Stimulated activated CD4-positive, alpha-beta T cell treated with anti-CD3 and anti-CD28 coated beads, Interleukin-12 subunit alpha, Interleukin-12 subunit beta, amount 100 ng/mL, for 24 hours (primary cell): ENCODE data around the gene FXYD1.
"Not testable (repeated sequence)": the region's sequence is repeated elsewhere in the genome, so short reads cannot be mapped to it uniquely, and the experiment has no call there.

Experiments
- DNase-seq, 2 experiments: peaks; one replicate each; pipeline ENCODE4 v3.0.0-alpha.2; 2020; ENCODE audit warnings: low read depth in 2 of 2

Gene FXYD1

DNA sequence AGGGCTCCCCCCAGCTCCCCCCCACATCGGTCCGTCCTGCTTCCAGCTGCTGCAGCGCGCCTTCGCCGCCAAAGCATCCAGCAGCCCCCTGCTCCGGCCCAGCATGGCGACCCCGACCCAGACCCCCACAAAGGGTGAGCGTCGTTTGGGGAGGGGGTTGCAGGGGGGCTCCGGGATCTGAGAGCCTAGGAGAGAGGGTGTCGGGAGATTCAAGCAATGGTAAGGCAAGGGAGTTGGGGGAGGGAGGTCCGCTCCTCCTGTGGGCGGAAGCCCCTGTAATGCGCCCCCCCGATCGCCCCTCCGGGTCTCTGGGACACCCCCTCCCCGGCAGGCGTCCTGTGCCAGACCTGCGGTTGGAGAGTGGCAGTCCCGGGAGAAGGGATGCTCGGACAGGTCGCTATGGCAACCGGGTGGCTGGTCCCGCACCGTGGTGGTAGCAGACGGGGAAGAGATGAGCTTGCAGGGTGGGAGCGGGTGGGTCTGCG is 4.6 kb downstream of the FXYD1 start, which contains the start of gene FXYD7:
Gene FXYD7, plus strand, starts transcription at position 25 of the 485 bp plus-strand sequence. Its CDS starts 79 bp downstream, at position 104.
- no peak for DNase-seq

DNA sequence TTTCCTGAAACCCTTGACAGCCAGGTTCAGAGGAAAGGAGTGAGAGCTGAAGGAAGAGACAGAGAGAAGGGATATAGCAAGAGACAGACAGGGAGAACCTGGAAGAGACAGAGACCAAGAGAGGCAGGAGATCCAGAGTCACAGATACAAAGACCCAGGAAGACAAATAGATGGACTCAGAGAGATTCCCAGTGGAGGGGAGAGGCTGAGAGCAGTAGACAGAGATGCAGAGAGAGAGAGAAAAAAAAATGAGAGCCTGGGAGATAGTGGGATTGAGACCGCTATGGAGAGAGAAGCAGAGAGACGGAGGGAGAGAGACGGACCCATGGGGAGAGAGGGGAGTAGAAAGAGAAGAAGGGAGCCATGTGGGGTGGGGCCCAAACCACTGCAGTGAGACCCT is 5.2 kb downstream of the FXYD1 start:
- DNase-seq: no peak

DNA sequence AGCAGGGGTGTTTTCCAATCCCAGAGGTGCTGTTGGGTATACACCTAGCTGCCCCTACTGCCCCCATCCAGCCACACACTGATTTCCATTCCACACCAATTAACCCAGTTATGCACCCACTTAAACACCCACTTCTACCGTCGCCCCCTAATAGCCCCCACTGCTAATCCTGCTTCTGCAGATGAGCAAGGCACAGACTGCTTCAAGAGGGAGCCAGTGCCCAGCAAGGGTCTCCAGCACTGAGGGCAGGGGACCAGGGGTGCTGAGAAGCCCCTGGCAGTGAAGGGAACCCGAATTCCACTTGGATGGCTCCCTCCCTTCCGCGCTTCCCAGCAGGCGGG is 5.6 kb downstream of the FXYD1 start:
- no peak for DNase-seq

DNA sequence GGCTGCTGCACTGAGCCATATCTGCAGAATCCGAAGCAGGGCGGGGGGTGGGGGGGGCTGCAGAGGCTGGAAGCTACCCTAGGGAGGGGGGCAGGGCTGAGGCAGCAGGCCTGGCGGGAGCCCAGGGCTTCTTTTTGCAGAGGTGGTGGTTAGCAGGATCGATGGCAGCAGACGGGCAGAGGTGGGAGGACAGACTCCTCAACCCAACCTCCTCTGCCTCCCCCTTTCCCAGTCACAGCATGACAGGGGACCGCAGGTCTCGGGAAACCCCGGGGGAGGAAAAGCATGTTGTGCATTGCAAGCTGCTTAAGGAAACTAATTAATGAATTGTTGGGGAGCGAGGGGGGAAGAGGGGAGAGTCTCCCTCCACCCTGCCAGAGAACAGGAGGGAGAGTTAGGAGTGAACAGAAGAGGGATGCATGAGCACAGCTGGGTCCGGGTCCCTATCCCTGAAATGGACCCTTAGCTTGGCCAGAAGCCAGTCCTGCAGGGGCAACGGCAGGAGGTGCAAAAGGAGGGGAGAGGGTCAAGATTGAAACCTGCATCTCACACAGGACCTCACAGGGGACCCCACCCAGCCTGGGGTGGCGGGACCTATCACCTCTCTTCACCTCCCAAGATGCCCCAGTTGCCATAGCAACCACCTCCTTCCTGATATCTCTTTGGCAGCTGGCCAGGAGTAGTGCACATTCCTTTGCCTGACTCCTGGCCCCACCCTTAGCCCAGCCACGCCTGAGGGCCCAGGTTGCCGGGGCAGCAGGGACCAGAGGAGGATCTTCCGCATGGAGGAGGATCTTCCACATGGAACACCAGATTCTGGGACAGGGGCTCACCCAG is 6.2 kb downstream of the FXYD1 start:
- DNase-seq: no peak

DNA sequence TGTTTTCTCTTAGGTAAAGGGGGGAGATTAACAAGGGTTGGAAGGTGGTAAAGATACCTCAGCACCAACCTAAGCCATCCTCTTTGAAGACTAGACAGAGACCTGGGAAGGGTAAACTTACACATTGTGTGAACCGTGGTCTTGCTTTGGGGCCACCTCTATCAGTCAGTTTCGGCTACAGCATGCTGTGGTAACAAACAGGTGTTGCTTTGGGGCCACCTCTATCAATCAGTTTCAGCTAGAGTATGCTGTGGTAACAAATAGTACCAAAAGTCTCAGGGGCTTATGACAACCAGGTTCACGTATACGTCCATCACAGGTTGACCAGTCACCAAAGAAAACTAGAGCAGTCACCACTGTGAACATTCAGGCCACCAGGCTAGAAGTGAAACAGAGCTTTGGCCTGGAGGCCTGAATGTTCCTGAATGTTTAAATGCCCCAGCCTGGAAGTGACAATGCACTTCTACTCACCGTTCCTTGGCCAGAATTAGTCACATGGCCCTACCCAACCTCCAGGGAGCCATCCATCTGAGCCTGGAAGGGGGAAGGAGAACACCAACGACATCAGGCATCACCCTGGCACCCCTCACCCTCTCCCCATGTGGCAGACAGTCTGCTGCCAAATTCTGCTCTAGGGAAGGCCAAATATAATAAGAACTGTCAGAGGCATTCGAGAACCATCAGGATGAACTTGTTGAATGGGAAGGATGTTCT is 8.3 kb downstream of the FXYD1 start:
- no peak for DNase-seq

DNA sequence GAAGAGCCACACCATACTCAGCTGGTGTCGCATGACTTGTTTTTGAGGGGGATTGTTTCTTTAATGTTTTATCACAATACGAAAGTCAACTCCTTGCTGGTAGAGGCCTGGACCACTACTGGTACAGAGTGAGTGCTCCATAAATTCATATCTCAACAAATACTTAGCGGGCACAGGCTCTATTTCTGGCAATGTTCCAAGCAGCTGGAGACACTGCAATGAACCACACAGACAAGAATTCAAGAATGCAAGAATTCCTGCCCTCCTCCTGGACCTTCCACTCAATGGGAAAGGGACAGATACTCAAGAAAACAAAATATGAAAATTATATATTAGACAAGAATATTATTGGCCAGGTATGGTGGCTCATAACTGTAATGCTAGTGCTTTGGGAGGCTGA is 10.8 kb downstream of the FXYD1 start:
- DNase-seq: no peak

DNA sequence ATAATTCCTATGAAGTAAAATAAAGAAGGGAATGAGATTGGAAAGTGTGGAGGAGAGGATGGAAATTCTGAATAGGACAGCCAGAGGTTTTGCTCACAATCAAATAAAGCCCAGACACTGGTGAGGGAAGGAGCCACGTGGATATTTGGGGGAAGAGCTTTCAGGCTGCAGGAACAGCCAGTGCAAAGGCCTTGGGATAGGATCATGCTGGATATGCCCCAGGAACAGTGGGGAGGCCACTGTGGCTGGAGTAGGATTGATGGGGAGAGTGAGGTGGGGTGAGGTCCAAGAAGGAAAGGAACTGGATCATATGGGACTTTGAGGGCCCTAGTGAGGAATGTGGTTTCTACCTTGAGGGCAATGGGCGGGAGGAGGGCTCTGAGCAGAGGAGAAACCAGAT is 11.8 kb downstream of the FXYD1 start:
- no peak for DNase-seq

DNA sequence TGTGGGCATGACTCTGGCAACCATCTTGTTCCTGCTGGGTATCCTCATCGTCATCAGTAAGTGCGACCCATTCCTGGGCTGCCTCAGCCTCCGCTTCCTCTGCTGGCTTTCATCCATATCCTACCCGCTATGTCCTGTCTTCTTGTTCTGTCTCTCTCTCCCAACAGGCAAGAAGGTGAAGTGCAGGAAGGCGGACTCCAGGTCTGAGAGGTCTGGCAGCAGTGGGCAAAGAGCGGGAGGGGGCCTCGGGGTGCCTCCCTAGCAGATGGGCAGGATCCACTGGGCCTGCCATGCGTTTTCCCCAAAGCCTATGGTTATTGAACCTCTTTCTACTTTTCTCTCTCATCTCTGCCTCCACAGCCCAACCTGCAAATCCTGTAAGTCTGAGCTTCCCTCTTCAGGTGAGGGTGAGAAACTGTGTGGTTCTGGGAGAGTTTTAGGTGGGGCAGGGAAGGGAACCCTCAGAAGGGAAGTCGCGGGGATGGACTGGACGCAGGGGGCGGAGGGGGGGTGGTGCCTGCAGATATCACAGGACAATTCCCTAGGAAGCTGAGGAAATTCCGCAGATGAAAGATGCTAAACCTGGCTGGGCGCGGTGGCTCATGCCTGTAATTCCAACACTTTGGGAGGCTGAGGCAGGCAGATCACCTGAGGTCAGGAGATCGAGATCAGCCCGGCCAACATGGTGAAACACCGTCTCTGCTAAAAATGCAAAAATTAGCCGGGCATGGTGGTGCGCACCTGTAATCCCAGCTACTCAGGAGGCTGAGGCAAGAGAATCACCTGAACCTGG is 12.8 kb downstream of the FXYD1 start:
- DNase-seq: no peak

DNA sequence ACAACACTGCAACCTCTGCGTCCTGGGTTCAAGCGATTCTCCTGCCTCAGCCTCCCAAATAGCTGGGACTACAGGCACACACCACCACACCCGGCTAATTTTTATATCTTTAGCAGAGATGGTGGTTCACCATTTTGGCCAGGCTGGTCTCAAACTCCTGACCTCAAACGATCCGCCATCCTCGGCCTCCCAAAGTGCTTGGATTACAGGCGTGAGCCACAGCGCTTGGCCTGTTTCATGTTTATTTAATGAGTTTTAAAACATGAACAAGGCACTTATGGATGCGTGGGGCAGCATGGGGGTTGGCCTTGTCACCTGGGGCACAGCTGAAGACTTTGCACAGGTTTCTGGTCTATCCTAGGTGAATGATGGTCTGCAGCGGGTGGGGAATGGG is 14.5 kb downstream of the FXYD1 start:
- not testable (repeated sequence) for DNase-seq

DNA sequence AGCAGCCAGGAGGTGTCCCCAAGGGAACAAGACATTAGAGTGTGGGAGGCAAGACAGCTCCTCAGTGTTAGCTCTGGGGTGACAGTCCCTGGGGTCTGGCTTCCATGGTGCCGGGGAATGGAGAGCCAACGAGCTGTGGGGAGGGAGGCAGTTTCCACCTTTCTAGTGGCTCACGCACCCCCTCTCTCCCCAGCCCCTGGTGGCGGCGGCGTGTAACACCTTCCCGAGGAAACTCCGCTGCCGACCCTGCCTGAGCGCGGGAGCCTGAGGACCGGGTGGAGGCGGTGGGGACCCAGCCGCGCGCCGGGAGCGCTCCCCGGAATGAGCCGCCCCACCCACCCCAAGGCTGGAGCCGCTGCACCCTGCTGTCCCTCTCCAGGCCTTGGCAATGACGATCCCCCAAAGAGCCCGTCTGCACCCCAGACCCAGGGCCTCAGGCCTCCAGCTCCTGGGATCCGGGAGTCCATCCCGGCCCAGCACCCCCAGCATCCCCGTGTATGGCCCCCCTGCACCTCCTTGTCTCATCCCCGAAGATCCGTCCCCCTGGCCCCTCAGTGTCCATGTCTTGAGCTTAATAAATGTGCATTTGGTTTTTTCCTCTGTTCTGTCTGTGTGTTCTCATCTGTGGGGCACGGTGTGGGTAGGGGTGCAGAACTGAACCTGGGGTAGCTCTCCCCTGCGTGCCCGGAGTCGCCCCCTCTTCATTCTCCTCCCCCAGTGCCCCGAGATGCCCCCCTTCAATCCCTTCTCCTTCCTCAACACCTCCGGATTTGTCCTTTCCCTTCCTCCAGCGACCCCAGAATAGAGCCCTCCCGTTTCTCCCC is 15.3 kb downstream of the FXYD1 start:
- DNase-seq: peak; percentile 61 to 77

DNA sequence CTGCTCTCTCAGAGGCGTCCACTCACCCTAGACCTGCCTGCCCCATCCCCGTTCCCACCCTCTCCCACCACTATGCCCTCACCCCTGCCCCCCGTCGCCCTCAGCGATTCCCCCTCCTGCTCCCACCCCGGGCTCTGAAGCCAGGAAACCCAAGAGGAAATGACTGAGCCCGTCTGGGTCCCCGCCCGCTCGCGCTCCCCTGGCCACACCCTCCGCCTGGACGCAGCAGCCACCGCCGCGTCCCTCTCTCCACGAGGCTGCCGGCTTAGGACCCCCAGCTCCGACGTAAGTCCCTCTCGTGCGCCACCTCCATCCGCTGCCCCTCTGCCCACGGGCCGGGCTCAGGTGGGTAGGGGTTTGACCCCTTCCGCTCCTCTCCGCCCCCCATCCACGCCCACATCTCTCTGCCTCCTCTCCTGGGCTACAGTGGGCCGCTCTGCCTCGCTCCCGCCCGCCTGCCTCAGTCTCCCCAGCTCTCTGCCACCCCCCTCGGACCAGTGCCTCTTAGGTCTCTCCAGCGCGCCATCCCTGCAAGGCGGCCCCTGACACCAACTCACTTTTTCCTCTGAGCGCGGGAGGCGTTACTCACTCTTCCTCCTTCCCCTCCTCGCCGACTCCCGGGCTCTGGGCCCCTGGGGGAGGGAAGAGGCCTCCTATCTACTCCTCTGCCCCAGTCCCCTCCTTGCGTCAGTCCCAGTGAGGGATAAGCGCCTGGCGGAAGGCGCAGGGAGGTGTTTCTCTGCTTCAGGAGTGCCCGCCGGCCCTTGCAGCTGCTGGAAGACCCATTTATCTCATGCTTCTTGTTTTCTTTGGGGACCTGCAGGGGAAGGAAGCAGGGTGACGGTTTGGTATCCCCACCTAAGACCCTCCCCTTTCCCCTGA is 16.1 kb downstream of the FXYD1 start, which contains the start of gene FXYD5:
Gene FXYD5, plus strand, starts transcription at position 211 of the 882 bp plus-strand sequence. CDS start 816 bp downstream, outside the sequence.
- DNase-seq: peak; percentile 75 to 85

DNA sequence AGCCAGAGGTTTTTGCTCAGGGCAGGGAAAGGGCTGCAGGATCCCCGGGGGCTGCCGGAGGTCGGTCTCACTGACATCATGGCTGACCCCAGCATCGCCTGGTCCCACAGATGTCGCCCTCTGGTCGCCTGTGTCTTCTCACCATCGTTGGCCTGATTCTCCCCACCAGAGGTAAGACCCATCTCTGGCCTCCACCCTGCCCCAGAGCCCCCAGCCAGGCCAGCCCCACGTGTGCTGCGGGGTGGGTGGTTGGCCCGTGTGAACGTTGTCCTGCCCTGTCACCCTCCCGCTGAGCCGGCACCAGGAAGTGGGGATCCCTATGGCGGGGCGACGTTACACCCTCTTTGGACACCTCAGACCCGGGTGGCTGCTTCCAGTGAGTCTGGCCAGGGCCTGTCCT is 16.8 kb downstream of the FXYD1 start:
- peak; percentile 24 to 36 for DNase-seq

DNA sequence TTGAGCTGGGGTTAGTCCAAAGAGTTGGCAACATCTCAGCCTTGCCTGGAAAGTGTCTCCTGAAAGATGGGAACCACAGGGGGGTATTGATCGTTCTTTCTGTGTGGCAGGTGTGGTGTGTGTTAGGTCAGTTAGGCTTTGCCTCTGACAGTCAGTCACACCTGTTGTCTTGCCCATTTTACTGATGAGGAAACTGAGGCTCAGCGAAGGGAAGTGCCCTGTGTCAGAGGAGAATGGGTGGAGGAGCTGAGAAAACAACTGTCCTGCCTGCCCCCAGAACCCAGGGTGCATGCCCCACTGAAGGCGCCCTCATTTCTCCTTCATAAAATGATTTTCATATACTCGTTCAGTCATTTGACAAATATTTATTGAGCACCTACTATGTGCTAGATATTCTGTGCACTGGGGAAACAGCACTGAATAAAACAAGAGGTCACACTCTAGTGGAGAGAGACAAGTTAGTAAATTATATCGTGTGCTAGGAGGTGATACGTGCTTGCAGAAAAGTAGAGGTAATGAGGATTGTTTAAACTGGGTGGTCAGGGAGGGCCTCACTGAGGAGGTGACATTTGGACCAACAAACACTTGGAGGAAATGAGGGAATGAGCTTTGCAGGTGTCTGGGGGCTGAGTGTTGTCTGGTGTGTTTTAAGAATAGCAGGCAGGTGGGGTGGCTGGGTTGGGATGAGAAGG is 17.5 kb downstream of the FXYD1 start:
- DNase-seq: no peak

DNA sequence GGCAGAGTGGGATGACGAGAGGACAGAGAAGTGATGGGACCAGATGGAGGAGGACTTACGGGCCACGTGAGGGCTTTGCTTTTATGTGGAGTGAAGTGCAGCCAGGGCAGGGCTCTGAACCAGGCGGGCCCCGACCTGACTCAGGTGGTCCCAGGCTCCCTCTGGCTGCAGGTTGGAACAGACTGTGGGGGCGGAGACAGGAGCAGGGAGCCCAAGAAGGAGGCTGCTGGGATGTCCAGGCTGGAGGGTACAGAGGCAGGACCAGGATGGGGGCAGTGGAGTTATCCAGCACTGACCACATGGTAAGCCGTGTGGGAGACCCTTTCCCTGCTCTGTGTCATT is 18.0 kb downstream of the FXYD1 start:
- no peak for DNase-seq

DNA sequence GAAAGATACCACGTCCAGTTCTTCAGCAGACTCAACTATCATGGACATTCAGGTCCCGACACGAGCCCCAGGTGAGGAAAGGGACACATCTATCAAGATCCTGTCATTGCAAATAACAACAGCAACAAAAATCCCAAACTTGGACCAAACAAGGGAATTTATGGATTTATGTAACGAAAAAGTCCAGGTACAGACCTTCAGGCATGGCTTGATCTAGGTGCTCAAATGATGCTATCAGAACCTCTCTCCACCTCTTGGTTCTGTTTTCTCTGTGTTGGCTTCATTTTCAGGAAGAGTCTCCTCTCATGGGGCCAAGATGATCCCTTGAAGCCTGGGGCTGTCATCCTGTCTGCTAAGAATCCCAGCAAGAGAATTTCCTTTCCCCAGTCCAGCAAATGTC is 18.8 kb downstream of the FXYD1 start:
- no peak for DNase-seq

DNA sequence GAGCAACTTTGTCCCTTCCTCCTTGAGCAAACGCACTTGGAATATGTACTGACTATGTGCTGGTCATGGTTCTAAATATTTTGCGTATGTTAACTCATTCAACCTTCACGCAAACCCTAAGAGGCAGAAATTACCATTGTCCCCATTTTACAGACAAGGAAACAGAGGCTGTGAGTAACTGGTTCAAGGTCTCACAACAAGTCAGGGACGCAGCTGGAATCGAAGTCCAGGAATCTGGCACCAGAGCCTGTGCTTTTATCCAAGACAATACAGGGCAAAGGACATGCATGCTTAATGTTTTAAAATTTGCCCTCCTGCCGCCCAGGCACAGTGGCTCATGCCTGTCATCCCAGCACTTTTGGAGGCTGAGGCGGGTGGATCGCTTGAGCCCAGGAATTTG is 21.0 kb downstream of the FXYD1 start:
- DNase-seq: no peak

DNA sequence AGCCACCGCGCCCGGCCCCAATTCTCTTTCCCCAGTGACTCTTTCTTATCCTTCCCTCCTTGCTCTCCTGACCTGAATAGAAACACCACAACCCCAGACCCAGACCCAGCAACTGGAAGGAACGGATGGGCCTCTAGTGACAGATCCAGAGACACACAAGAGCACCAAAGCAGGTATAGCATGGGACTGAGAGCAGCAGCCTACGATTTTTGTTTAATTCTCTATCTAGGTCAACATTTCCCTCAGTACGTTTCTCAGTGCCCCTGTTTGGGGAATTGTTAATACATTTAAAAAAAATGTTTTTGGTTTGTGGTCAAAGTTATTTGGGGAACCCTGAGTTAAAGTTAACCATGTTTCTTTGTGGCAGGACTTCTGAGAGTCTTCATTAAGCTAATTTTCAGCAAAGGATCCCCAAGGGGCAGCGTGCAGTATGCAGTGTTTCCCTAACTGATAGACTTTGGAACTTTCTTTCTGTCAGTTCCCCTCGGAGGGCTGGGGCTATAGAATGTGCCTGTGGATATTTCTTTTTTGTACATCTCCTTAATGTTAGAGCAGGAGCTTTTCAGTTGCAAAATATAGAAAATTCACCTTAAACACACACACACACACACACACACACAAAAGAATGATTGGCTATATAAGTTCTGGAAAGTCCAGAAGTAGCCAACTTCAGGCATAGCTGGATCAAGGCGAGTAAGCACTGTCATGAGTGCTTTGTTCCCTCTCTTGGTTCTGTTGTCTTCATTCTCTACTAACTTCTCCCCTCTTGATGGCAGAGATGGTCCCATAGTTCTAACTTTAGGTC is 22.2 kb downstream of the FXYD1 start:
- no peak for DNase-seq

DNA sequence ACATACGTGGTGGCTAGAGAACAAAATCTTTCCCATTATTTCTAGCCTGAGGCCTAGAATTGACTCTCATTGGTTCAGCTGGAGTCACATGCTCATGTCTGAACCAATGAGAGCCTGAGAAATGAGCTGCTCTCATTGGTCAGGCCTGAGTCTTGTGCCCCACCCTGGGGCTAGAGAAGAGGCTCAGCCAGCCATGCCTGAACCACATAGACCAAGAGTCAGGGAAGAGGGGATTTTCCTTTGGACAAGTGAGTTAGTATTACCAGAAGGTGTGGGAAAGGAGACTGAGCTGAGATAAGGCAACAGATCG is 22.8 kb downstream of the FXYD1 start:
- no peak for DNase-seq
